HPDE6-E6E7 (cell line): ENCODE results near the gene TRMT6.

Experiments used
- DNase-seq: peaks from one replicate; pipeline ENCODE4 v3.0.0; 2011; ENCODE audit warnings: missing footprints; ENCODE audit errors: extremely low spot score

TRMT6 gene

DNA sequence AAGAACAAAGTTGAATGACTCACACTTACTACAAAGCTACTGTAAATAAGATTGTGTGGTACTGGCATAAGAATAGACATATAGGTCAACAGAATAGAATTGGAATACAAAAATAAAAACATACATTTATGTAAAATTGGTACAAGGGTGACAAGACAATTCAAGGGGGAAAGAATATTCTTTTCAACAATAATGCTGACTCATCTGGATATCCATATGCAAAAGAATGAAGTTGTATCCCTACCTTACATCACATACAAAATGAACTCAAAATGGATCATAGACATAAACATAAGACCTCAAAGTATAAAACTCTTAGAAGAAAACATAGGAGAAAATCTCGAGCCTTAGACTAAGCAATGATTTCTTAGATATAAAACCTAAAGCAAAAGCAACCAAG, 50.9 kb downstream of the TRMT6 start:
- DNase-seq, result no peak

DNA sequence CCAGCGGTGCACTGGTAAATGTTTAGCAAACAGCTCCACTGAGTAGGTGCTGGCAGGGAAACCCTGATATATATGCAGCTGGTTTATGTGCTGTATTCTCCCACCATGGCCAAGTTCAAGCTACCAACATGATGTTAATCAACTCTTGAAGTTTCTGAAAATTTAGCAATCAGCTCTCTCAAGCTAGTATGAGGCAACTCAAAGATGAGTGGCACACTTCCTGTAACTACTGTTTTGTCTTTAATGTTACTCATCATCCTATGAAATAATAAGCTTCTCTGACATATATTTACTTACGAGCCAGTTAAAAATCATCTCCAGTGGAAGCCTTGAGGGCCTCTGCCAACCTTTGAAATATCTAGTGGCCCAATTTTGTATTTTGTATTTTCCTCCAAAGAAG, 54.7 kb downstream of the TRMT6 start:
- DNase-seq, result no peak

DNA sequence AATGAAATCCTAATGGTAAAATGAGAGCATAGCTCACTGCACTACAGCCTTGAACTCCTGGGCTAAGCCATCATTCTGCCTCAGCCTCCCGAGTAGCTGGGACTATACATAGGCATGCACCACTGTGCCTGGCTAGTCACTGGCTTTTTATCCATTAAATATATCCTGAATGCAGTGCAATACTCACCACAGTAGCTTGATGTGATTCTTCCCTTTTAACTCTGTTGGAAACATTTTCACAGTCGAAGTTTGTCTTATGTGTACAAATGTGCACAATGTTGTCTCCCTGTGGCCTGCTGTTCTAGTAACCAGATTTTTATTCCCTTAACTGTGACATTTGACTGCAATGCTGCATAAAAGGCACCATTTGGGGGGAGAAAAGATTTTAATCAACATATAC, 56.7 kb downstream of the TRMT6 start:
- no peak for DNase-seq

DNA sequence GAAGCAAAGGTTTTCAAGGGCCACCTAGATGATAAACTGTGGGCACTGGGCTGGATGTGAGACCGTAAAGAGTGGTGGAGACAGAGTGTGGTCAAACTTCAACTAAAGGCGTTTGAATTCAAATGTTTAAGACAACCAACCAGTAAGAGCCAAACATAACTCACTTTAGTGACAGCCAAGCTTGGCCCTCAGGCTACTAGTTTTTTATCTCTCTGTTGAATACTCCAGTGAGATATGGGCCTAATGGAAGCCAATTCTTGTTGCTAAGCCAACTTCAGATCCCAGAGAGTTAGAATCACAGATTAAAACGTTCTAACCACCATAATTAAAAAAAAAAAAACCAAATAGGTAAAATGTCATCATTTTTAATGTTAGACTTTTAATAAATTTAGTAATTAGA, 57.3 kb downstream of the TRMT6 start:
- no peak for DNase-seq

DNA sequence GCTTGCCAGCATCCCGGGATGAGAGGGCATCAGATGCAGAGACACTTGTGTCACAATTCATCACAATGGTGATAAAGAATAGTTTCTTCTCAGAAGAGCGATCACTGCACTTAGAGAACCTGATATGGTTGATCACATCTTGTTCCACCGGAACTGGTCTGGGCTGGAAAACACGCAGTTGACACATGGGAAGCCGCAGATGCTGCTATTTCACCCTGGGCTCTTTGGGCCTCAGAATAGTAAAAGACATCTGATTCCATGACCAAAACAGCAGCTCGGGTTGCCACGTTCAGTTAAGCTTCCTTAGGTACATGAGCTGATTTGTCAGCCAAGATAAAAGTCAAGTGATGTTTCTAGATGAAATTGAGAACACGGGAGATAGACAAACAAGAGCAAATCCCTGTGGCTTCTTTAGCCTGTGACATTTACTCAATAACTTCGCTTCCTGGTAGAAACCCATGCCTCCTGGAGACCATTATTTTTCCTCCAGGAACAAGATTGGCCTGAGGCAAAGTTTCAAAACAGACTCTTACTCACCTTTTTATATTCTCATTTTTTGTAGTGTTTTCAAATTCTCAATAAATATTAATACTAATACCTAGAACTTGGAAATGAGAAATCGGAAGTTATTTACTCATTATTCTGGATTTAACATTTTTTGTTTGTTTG, 59.4 kb downstream of the TRMT6 start:
- no peak for DNase-seq

DNA sequence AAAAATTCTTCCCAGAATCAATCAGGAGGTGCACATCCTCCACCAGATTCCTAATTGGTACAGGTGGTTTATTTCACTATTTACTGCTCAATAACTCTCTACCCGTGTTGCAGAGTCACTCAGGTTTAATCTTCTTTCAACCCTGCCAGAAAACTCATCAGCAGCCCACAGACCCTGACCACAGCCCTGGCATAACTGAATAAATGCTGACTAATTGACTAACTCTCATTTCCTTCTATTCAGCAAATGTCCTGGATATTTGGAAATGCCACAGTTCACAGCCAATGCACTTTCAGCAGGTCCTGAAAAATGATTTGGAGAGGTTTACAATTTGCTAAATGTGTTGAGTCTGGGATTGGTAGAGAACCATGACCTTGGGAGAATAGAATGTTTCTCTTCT, 62.3 kb downstream of the TRMT6 start:
- DNase-seq, result no peak

DNA sequence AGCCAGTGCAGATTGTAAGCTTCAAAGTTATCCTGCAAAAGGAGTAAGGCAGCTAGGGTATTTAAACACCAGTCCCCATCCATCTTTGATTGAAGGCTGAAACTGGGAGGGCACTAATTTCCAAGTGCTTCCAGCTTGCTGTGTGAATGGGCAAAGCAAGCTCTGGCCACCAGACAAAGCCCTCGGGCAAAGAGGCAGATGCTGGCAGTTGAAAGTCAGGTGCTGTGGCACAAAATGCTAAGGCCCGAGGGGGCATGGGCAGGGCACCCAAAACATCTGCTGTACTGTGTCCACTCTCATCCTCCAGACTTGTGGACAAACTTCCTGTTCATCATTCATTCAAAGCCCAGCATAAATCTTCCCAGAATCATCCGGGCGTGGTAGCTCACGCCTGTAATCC, 62.9 kb downstream of the TRMT6 start:
- DNase-seq, result no peak
